Thyroid gland (tissue), 4 donors: ENCODE measurements around the gene EIF2B4. TPM values are rescaled to one million over a fixed set of nuclear protein-coding genes. Genes with fewer than 3 reads are reported as not detected.

ENCODE experiments used
- DNase-seq, 2 donors: peaks; one replicate each; pipeline ENCODE4 v3.0.0-alpha.2; 2019
- H3K27ac ChIP-seq, 3 donors: fragments of 200-600 bp; sonication (generic); 1 replicate in 2 of 3; 2 replicates in 1 of 3; pipeline ENCODE4 v1.5.1; 2016 to 2019; ENCODE audit warnings: mild to moderate bottlenecking in 1 of 3, moderate library complexity in 1 of 3
- H3K27me3 ChIP-seq: fragments of 200-600 bp; sonication (generic); one replicate; pipeline ENCODE4 v1.5.1; 2019
- H3K36me3 ChIP-seq, 2 donors: fragments of 200-600 bp; sonication (generic); one replicate each; pipeline ENCODE4 v1.5.1; 2016 to 2019
- H3K4me1 ChIP-seq, 2 donors: fragments of 200-600 bp; sonication (generic); one replicate each; pipeline ENCODE4 v1.5.1; 2017 to 2019
- H3K4me3 ChIP-seq, 3 donors: fragments of 200-600 bp; sonication (generic); replicated peaks in 1 of 3; 1 replicate in 2 of 3; 2 replicates in 1 of 3; pipeline ENCODE4 v1.5.1; 2016; ENCODE audit warnings: mild to moderate bottlenecking in 1 of 3
- H3K9me3 ChIP-seq: fragments of 200-600 bp; sonication (generic); one replicate; pipeline ENCODE4 v1.5.1; 2017
- POLR2A ChIP-seq, 2 donors: fragments of 450-650 bp; IDR thresholded peaks; one replicate each; pipeline ENCODE4 v1.6.1; 2017; ENCODE audit warnings: antibody characterized with exemption in 2 of 2, mild to moderate bottlenecking in 2 of 2, moderate library complexity in 1 of 2
- WGBS, 2 donors: methylation state at CpG; one replicate each; pipeline ENCODE4 v1.1.5; 2017; 5-methylcytosine and 5-hydroxymethylcytosine counted together
- intact Hi-C: fragments of 100-400 bp; cut with DNase I; formaldehyde crosslinking; loops from one replicate; pipeline ENCODE4 v1.15.1; 2023
- total RNA-seq, 4 donors: library from RNA; depleted of rRNA; stranded (reverse); fragments of >200 nt; gene quantifications; one replicate each; pipeline ENCODE4 v1.2.3, GENCODE V29; 2016
- TF ChIP-seq, protein P1 (sequence below), 6 experiments: fragments of 200-600 bp in 3 of 6; fragments of 450-650 bp in 3 of 6; sonication (generic) in 3 of 6; IDR thresholded peaks; one replicate each; pipeline ENCODE4 v1.5.1; 2016 to 2019; ENCODE audit warnings: antibody characterized with exemption in 6 of 6, mild to moderate bottlenecking in 2 of 6, inconsistent platforms in 1 of 6, moderate library complexity in 1 of 6

Gene EIF2B4
- total RNA-seq, 4 donors from 2014 or later: 34.7 to 44.0 (median 38.6) TPM

DNA sequence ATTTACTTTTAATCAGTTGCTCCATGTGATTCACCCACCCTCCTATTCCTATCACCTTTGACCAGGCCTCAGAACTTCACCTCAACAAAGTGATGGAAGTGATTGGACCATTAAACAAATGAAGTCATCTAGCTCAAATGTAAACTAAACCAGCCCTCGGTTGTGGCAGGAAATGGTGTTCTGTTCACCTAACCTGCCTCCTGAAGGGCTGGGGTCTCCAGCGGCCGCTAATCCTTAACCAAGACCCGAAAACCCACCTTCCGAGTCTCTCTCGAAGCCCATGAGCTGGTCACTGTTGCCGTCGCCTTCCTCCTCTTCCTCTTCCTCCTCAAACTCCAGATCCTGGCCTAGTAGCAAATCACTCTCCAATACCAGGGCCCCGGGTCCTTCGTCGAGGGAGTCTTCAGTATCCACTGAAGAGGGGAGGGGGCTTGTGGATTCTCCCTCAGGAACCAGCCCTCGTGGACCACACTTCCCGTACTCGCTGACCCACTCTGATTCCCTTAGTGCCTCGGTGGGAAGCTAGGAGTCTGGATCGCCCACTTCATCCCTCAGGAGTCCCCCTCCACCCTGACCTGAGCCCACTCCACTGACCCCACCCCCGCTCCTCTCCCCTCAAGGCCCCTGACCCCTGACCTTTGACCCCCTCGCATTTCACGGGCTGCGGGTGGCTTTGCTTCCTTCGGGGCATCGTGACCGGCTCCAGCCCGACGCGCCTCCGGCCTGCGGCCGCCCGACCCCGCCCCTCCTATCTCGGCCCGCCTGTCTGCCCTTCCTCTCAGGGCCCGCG lies 9.9 kb upstream of the EIF2B4 start:
- DNase-seq: peak; percentile 52 to 64
- H3K36me3 ChIP-seq: peaks cover 49 to 56% of the 10 kb centered on the region in 2 donors
- intact Hi-C loops: no loop called here
- no peak for TF ChIP-seq POLR2A (IDR thresholded peaks at IDR 0.05)
- TF ChIP-seq, protein P1, sequence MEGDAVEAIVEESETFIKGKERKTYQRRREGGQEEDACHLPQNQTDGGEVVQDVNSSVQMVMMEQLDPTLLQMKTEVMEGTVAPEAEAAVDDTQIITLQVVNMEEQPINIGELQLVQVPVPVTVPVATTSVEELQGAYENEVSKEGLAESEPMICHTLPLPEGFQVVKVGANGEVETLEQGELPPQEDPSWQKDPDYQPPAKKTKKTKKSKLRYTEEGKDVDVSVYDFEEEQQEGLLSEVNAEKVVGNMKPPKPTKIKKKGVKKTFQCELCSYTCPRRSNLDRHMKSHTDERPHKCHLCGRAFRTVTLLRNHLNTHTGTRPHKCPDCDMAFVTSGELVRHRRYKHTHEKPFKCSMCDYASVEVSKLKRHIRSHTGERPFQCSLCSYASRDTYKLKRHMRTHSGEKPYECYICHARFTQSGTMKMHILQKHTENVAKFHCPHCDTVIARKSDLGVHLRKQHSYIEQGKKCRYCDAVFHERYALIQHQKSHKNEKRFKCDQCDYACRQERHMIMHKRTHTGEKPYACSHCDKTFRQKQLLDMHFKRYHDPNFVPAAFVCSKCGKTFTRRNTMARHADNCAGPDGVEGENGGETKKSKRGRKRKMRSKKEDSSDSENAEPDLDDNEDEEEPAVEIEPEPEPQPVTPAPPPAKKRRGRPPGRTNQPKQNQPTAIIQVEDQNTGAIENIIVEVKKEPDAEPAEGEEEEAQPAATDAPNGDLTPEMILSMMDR (IDR thresholded peaks at IDR 0.05): no peak
- WGBS, 2 donors: 1 to 2% methylated on average over 17 to 27 of the region's 35 CpGs
- H3K27me3 ChIP-seq: no peaks in the 10 kb centered on the region
- peak overlapping the region; percentile 50 to 84 (median 81) for H3K27ac ChIP-seq
- peaks cover 12 to 28% of the 10 kb centered on the region in 2 donors for H3K4me1 ChIP-seq
- H3K9me3 ChIP-seq: no peaks in the 10 kb centered on the region
- peak overlapping the region; percentile 3 to 79 (median 62) for H3K4me3 ChIP-seq

DNA sequence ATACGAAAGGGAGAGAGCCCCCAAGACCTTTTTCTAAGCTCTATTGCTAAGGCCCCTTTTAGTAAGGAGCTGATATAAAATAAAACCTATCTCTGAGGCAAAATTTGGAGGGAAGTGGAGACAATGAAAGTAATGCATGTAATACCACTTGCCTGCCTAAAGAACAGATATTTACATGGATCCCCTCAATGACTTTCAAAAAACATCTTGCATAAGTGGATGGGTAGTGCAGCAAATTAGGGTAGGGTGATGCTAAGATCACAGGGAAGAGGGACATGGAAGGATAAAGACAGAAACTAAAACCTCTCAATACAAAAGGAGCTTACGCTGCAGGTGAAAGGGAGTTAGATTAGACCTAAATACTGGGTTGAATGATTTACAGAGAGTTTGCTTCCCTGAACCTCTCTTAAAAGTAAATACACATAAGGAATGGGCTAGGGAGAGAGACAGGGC lies 9.3 kb upstream of the EIF2B4 start:
- peaks cover 12 to 28% of the 10 kb centered on the region in 2 donors for H3K4me1 ChIP-seq
- 86% methylated on average over 2 of the region's 2 CpGs for WGBS, 2 donors
- H3K27me3 ChIP-seq: no peaks in the 10 kb centered on the region
- no peak for TF ChIP-seq POLR2A (IDR thresholded peaks at IDR 0.05)
- TF ChIP-seq, protein P1 (IDR thresholded peaks at IDR 0.05): no peak
- no peaks in the 10 kb centered on the region for H3K9me3 ChIP-seq
- peaks cover 49 to 58% of the 10 kb centered on the region in 2 donors for H3K36me3 ChIP-seq
- intact Hi-C loops: no loop called here
- no peak for DNase-seq
- H3K4me3 ChIP-seq: peak overlapping the region in 1 of 3 donors; percentile 79
- peak overlapping the region in 2 of 3 donors; percentile 81 to 84 for H3K27ac ChIP-seq

GRCh38 chr2:27378809-27379290 lies 8.7 kb upstream of the EIF2B4 start:
- peaks cover 49 to 58% of the 10 kb centered on the region in 2 donors for H3K36me3 ChIP-seq
- no peaks in the 10 kb centered on the region for H3K27me3 ChIP-seq
- no peaks in the 10 kb centered on the region for H3K9me3 ChIP-seq
- 88 to 89% methylated on average over 7 to 9 of the region's 9 CpGs for WGBS, 2 donors
- H3K4me1 ChIP-seq: peaks cover 12 to 28% of the 10 kb centered on the region in 2 donors
- intact Hi-C loops: no loop called here
- no peak overlapping the region for H3K27ac ChIP-seq
- no peak for DNase-seq
- no peak for TF ChIP-seq POLR2A (IDR thresholded peaks at IDR 0.05)
- TF ChIP-seq, protein P1 (IDR thresholded peaks at IDR 0.05): no peak
- H3K4me3 ChIP-seq: no peak overlapping the region

- intact Hi-C loops: no loop called here
- no peak for TF ChIP-seq POLR2A (IDR thresholded peaks at IDR 0.05)
- TF ChIP-seq, protein P1 (IDR thresholded peaks at IDR 0.05): peak in 3 of 6 experiments; percentile 21 to 45 (median 35)
- WGBS, 2 donors: 78 to 79% methylated on average over 23 to 27 of the region's 29 CpGs
- Histone ChIP-seq H3K4me3 (no peak overlapping the region), H3K27me3 (no peaks in the 10 kb centered on the region), H3K4me1 (peaks cover 12 to 28% of the 10 kb centered on the region in 2 donors), H3K27ac (no peak overlapping the region), H3K36me3 (peaks cover 51 to 58% of the 10 kb centered on the region in 2 donors), H3K9me3 (no peaks in the 10 kb centered on the region)
- peak; percentile 60 to 65 for DNase-seq
Measured at GRCh38 chr2:27378096-27378808, 8.1 kb upstream of the EIF2B4 start.
